MM.1S (cell line): ENCODE measurements around the gene GPATCH2.

ENCODE experiments used
- CTCF ChIP-seq: fragments of 300-600 bp; sonication (generic); IDR thresholded peaks from 2 replicates; pipeline ENCODE4 v1.5.1; 2016; ENCODE audit warnings: antibody characterized with exemption, low read length, mixed read lengths
- EZH2 ChIP-seq: fragments of 300-600 bp; sonication (generic); optimal IDR thresholded peaks from 2 replicates; pipeline ENCODE3; 2017; ENCODE audit warnings: low read depth, mild to moderate bottlenecking, antibody characterized with exemption, low read length, mixed read lengths
- EZH2phosphoT487 ChIP-seq: fragments of 300-600 bp; sonication (generic); IDR thresholded peaks from 2 replicates; pipeline ENCODE4 v1.6.1; 2018; ENCODE audit warnings: antibody characterized with exemption, low read length

- no peak for TF ChIP-seq EZH2
- peak; percentile 41 for TF ChIP-seq CTCF
- TF ChIP-seq EZH2phosphoT487: no peak
These were observed 29.6 kb upstream of the GPATCH2 start for GRCh38 chr1:217660353-217661062.
